ENCODE measurements around the gene ST7L. TPM values are rescaled to one million over a fixed set of nuclear protein-coding genes. Genes with fewer than 3 reads are reported as not detected.

Gene ST7L
- total RNA-seq, 1 donor from 2014 or later, result 17.9 TPM

- no peak for DNase-seq (ENCODE audit: low spot score)
These were observed 69.4 kb downstream of the ST7L start for GRCh38 chr1:112549590-112549989.

- DNase-seq (ENCODE audit: low spot score), result no peak
These were observed 70.4 kb downstream of the ST7L start for GRCh38 chr1:112548547-112548946.

GRCh38 chr1:112546076-112546475 lies 72.9 kb downstream of the ST7L start:
- DNase-seq (ENCODE audit: low spot score), result no peak

DNA sequence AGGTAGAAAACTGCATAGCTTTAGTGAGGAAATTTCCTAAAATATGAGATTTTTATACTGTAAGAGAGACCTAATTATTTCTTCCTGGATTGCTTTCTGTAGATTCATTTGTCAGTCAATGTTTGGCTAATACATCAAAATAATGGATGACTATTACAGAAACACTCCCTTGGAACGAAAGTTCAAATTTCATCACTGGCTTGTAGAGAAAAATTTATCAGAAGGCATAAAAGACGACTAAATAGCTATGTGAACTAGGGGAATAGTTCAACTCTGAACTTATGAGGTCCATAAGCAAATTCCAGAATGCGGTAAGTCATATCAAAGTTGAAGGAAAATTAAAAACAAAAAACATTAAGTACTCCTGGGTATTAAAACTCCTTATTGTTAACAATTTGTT lies 74.2 kb downstream of the ST7L start:
- DNase-seq (ENCODE audit: low spot score), result no peak

- no peak for DNase-seq (ENCODE audit: low spot score)
These were observed 74.8 kb downstream of the ST7L start for GRCh38 chr1:112544011-112544688.

GRCh38 chr1:112542206-112542973 lies 76.6 kb downstream of the ST7L start:
- DNase-seq (ENCODE audit: low spot score), result no peak

DNA sequence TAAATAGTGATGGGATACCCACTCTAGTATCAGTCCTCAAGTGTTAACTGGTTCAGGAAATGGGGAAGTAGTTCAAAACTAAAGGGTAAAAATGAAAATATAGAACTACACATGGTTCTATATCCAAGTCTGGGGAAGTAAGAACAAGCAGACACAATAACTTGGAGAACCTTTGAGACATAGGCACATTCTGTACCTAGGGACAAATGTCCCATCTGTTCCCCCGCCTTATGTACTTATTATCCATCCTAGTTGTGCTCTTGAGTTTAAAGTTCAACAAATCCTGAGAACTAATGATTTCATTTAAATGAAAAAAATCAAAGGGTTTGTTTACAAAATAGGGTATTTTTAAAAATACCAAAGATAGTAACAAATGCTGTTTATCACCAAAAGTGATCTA lies 77.6 kb downstream of the ST7L start:
- no peak for DNase-seq (ENCODE audit: low spot score)

DNA sequence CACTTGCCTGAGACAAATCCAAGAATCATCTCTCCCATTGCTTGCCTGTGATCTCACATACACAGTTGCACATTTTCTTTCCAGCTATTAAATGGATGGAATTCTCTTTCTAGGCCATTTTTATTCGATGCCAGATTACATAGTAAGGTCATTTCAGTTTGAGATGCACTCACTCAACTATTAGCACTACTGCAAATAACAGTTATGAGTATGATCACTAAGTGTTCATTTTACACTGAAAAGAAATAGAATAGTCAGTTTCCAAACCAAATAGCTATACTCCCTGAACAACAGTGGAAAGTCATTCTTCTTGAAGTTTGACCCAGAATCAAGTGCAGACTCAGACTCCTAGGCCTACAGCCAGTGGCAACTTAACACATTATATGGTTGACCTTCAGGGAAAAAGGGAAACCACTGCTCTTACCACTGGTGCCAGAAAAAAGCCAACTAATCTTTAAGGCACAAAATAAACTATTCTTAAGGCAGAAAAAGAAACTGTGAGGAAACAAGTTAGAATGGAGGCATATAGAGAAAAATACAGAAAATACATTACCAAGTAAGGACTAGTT lies 78.6 kb downstream of the ST7L start:
- DNase-seq (ENCODE audit: low spot score), result no peak

GRCh38 chr1:112538883-112539282 lies 80.1 kb downstream of the ST7L start:
- no peak for DNase-seq (ENCODE audit: low spot score)

GRCh38 chr1:112537456-112537855 lies 81.5 kb downstream of the ST7L start:
- DNase-seq (ENCODE audit: low spot score), result no peak

- no peak for DNase-seq (ENCODE audit: low spot score)
These were observed 82.4 kb downstream of the ST7L start for GRCh38 chr1:112536561-112536960.

DNA sequence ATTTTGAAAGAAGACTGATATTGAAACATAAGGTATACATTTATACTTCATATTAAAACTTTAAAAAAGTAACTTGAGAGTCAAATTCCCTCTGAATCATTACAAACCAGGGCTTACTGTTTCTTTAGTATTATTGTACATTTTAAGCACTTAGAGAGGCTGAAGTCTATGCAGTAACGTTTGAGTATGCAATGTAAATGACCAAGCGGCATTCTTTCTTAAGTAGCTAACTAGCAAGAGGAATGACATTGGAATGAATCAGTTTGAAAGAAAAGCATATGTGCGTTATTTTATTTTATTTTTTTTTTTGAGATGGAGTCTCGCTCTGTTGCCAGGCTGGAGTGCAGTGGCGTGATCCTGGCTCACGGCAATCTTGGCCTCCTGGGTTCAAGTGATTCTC lies 85.9 kb downstream of the ST7L start:
- DNase-seq (ENCODE audit: low spot score), result no peak

DNA sequence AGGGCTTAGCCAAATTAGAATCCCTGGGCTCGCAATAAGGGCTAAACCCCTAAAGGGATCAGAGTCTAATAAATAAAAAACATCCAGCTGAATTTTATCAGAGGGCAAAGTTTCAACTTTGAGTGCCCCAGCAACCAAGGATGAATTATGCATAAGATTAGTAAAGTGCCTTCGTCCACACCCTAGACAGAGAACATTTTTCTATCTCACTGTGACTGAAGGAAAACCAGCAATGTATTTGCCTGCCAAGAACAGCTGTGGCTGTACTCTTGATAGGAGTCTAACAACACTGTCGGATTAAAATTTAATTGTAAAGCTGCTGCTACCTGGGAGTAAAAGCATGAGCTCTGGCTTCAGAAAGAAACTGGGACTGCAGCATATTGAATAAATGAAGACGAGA lies 86.9 kb downstream of the ST7L start:
- DNase-seq (ENCODE audit: low spot score), result no peak

- DNase-seq (ENCODE audit: low spot score), result no peak
These were observed 88.1 kb downstream of the ST7L start for GRCh38 chr1:112530832-112531231.

DNA sequence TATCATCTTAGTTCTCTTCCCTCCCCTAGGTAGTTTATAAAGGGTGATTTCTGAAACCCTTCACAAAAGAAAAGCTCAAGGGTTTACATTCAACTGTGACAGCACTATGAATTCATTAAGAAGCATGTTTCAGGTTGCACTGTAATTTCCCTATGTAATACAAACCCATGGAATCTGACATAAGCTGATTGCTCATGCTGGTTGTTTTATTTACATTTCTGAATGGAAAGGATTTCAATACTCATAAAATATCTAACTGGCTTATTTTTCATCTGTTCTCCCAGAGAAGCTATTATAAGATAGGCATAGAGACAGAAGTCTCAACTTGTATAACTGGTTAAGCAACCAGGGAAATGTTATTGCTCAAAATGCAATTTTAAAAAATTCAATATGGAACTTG lies 89.6 kb downstream of the ST7L start:
- DNase-seq (ENCODE audit: low spot score), result no peak

GRCh38 chr1:112528076-112528475 lies 90.9 kb downstream of the ST7L start:
- no peak for DNase-seq (ENCODE audit: low spot score)

- DNase-seq (ENCODE audit: low spot score), result no peak
These were observed 91.5 kb downstream of the ST7L start for GRCh38 chr1:112527266-112528010.

DNA sequence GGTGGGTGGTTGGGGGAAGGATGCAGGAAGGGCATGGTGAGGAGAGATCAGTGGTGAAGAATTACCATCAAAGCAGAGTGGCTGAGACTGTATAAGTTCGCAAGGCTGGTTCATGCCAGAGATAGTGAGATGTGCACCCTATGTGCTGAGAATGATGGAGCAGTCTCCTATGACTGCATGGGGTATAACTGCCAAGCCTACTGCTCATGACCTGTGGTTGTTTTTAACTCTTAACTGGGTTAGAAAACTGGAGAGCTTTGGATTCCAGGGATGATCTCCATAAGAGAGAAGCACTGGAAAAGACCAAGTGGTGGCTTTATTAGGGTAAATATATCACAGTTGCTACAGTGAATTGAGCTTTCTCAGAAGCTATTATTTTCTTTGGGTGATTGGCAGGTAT lies 94.0 kb downstream of the ST7L start:
- DNase-seq (ENCODE audit: low spot score), result no peak

DNA sequence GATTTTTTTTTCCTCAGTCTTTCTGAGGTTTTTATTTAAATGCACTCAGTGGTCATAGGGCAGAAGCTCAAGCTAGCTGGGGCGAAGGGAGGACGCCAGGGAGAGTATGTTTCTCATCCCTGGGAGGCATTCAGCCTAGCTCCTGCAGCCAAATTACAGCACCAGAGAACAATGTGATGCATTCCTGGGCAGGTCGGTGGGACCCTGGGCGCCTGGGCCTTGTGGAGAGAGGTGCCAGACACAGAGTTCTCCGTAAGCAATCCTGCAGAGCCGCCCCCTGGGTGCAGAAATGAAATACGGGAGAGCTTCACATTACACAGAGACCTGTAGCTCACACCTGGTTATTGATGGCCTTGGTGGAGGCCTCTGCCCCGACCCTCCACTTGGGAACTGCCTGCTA lies 94.7 kb downstream of the ST7L start:
- no peak for DNase-seq (ENCODE audit: low spot score)

DNA sequence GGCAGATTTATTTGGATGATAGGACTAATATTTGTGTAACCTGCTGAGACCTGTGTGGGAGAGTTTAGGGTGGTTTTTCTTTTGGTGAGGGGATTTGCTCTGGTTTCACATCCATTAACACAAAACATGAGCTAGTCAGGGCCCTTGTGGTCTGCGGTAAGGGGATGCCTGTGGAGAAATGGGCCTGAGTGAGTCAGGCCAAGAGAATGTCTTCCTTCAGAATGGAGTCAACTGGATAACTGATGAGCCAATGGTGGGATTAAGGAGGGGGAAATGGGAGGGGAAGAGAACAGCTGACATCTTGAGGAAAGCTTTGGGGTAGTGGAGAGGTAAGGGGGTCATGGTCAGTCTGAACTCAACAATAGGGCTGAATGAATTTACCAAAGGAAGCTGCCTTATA lies 96.3 kb downstream of the ST7L start:
- no peak for DNase-seq (ENCODE audit: low spot score)

GRCh38 chr1:112520166-112520565 lies 98.8 kb downstream of the ST7L start:
- no peak for DNase-seq (ENCODE audit: low spot score)

DNA sequence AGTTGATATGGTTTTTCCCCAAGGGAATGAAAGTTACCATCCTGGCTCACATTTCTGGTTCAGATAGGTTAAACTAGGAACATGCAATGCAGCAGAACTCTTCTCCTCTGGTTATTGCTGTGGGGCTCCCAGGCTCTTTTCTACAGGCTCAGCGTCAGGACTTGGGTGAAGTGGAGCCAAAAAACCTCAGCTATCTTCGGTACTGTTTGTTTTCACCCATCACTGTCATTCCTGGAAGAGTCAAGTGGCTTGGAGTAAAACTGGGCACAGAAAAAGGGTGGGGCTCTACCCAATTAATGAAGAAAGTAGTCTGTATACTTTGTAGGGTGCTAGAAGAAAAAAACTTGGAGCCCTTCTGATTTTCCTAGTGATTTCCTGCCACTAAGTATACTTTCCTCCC lies 100.8 kb downstream of the ST7L start:
- DNase-seq (ENCODE audit: low spot score), result no peak
